ENCODE data around the gene TMEM161A.
"Not testable (repeated sequence)": the region's sequence is repeated elsewhere in the genome, so short reads cannot be mapped to it uniquely, and the experiment has no call there.

TMEM161A gene

DNA sequence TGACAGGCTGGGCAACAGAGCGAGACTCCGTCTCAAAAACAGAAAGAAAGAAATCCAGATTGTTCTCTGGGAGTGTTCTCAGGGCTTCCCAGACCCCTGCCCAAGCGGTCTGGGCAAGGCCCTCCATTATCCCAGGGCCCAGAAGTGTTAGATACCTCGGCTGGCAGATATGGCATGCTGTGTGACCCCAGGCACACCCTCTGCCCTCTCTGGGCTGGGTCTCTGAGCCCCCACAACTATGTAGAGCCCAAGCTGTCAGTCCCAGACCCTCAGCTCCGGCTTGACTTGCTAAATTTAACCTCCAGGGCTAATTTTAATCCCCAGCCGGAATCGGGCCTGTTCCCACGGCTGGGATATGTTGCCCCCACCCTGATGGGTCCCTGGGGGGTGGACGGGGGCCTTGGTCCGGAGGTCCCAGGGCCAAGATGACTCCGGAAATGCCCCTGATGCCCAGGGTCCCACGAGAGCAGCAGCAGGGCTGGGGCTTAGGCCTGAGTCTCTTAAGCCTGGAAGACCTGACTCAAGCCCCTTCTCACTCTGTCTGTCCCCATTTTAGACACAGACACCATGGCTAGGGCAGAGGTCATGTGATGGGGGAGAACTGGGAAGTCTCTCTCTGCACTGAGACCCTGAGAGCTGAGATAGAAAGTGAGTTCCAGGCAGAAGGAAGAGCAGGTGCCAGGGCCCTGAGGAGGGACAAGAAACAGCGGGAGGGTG lies 14.5 kb upstream of the TMEM161A start:
- TF ChIP-seq, protein P1, sequence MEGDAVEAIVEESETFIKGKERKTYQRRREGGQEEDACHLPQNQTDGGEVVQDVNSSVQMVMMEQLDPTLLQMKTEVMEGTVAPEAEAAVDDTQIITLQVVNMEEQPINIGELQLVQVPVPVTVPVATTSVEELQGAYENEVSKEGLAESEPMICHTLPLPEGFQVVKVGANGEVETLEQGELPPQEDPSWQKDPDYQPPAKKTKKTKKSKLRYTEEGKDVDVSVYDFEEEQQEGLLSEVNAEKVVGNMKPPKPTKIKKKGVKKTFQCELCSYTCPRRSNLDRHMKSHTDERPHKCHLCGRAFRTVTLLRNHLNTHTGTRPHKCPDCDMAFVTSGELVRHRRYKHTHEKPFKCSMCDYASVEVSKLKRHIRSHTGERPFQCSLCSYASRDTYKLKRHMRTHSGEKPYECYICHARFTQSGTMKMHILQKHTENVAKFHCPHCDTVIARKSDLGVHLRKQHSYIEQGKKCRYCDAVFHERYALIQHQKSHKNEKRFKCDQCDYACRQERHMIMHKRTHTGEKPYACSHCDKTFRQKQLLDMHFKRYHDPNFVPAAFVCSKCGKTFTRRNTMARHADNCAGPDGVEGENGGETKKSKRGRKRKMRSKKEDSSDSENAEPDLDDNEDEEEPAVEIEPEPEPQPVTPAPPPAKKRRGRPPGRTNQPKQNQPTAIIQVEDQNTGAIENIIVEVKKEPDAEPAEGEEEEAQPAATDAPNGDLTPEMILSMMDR (IDR thresholded peaks at IDR 0.05; ENCODE audit: low read depth, low read length, missing control alignments) = no peak
- DNase-seq (ENCODE audit: extremely low read depth, low read depth) = no peak
- no peak overlapping the region for H3K4me3 ChIP-seq (replicated peaks; ENCODE audit: low read depth, low read length)

DNA sequence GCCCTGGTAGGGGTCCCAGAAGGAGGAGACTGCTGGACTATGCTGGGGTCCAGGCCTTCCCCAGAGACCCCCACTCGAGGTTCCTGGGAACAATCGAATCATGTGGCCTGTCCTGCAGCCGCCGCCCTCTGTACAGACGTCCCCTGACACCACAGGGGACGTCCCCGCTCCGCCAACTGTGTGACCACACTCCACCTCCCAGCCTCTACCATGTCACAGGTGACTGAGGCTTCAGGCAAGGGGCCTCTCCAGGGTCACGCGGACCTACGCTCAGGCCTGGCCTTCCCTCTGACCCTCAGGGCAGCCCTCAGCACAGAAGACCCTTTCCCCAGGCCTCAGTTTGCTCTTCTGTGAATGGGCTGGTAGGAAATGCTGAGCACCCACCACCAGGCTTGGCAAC lies 13.1 kb upstream of the TMEM161A start:
- no peak overlapping the region for H3K4me3 ChIP-seq (replicated peaks; ENCODE audit: low read depth, low read length)
- no peak for DNase-seq (ENCODE audit: extremely low read depth, low read depth)
- TF ChIP-seq, protein P1 (IDR thresholded peaks at IDR 0.05; ENCODE audit: low read depth, low read length, missing control alignments) = no peak

DNA sequence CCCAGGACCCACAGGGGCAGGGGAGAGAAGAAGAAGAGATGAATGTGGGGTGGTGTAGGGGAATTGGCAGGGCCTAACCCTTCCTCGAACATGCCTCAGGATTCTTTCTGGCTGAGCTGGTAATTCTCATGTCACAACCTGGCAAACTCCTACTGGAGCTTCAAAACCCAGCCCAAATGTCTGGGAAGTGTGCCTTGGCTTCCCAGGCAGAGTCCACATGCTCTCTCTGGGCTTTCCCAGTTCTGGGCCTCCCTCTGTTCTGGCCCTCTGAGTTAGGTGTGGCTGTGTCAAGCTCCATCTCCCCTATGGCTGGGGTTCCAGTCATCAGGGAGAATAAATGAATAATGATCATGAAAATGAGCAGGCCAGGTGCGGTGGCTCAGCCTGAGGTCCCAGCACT lies 11.2 kb upstream of the TMEM161A start:
- no peak overlapping the region for H3K4me3 ChIP-seq (replicated peaks; ENCODE audit: low read depth, low read length)
- TF ChIP-seq, protein P1 (IDR thresholded peaks at IDR 0.05; ENCODE audit: low read depth, low read length, missing control alignments) = no peak
- no peak for DNase-seq (ENCODE audit: extremely low read depth, low read depth)

DNA sequence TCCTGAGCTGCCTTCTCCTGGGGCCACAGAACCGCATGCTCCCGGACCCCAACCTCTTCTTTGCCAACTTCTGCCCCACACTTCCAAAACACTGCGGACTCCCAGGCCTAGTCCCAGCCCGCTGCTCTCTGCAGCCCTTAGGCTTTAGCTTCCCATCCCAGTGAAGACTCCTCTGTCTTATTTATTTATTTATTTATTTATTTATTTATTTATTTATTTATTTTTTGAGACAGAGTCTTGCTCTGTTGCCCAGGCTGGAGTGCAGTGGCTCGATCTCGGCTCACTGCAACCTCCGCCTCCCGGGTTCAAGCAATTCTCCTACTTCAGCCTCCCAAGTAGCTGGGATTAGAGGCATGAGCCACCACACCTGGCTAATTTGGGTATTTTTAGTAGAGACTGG lies 10.2 kb upstream of the TMEM161A start:
- not testable (repeated sequence) for H3K4me3 ChIP-seq (replicated peaks; ENCODE audit: low read depth, low read length); DNase-seq (ENCODE audit: extremely low read depth, low read depth)

DNA sequence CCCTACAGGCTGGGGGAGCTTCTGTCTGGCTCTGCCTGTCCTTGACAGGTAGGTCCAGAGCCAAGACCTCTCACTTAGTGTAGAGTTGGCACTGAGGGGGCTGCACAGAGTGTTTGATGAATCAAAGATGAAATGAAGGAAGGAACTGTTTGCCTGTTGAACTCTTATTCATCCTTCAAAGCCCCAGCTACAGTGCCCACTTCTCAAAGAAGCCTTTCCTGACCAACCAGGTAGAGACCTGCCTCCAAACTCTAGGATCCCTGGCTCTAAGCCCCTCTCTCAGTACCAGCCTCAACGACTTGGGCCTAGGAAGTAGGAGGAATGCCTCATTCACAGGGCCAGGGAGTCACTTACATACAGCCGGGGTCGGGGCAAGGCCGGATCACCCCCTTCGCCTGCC lies 9.1 kb upstream of the TMEM161A start:
- no peak overlapping the region for H3K4me3 ChIP-seq (replicated peaks; ENCODE audit: low read depth, low read length)
- TF ChIP-seq, protein P1 (IDR thresholded peaks at IDR 0.05; ENCODE audit: low read depth, low read length, missing control alignments) = no peak
- DNase-seq (ENCODE audit: extremely low read depth, low read depth) = no peak

DNA sequence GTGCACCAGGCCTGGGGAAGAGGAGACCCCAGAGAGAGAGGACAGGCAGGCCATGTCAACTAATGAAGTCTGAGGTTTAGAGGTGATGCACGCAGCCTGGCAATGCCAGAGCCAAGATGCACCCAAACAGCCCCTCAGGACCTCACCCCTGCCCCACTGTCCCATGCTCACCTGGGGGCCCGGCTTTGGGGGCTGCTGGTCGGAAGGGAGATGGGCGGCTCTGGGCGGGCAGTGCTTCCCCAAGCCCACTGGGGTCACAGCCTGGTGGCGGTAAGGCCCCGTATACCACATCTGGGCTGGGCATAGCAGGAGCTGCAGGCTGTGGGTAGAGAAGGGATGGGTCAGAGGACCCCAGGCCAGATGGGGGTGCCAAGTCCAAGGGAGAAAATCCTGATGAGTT lies 8.6 kb upstream of the TMEM161A start:
- TF ChIP-seq, protein P1 (IDR thresholded peaks at IDR 0.05; ENCODE audit: low read depth, low read length, missing control alignments) = no peak
- no peak for DNase-seq (ENCODE audit: extremely low read depth, low read depth)
- no peak overlapping the region for H3K4me3 ChIP-seq (replicated peaks; ENCODE audit: low read depth, low read length)

DNA sequence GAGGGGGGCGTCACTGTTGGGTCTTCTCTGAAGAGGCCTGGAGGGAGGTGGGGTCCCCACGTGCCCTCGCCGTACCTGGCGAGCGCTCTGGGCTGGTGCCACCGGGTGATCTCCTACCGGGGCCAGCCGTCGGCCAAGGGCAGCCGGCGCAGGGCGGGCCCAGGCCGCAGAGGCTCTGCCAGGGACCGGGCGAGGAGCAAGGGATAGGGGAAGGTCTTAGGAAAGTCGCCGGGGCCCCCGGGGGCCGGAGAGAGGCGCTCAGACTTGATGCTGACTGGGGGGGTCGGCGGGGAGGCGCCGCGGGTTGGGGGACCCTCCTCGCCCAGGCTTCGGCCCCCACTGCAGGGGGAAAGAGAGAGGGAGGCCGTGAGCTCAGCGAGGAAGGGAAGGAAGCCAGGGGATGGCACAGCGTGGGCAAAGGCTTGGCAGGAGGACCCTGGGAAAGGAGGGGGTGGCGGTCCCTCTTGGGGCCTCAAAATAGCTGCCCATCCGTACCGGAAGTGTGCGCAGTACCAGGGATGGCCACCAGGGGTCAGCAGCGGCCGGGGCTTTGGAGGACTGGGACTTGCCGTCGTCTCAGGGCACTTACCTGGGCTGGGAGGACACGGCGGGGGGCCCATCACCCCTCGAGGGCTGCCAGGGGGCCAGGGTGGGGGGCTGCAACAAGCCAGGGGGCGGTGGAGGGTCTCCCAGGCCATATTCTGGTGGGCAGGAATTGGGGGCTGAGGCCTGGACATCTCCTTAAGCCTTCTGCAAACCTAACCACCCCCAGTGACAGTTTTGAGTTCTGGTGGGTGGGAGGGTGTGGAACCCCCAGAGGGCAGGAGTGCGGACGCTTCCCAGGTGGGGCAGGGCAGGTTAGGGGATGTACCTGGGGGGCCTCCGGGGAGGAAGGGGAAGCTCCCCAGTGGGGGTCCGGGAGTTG lies 7.7 kb upstream of the TMEM161A start:
- peak; percentile 17 for DNase-seq (ENCODE audit: extremely low read depth, low read depth)
- TF ChIP-seq, protein P1 (IDR thresholded peaks at IDR 0.05; ENCODE audit: low read depth, low read length, missing control alignments) = peak; percentile 90
- H3K4me3 ChIP-seq (replicated peaks; ENCODE audit: low read depth, low read length) = no peak overlapping the region
